Fibroblast of the conjunctiva (primary cell): ENCODE results near the gene GCG.

ENCODE experiments used
- DNase-seq: peaks from one replicate; pipeline ENCODE4 v3.0.0-alpha.2; 2010; ENCODE audit warnings: low read depth

GCG gene

GRCh38 chr2:162149466-162149865 lies 2.6 kb downstream of the GCG start:
- no peak for DNase-seq

GRCh38 chr2:162148956-162149355 lies 3.1 kb downstream of the GCG start:
- no peak for DNase-seq

GRCh38 chr2:162143969-162144368 lies 8.1 kb downstream of the GCG start:
- DNase-seq, result no peak

GRCh38 chr2:162138310-162138709 lies 13.7 kb downstream of the GCG start:
- DNase-seq, result no peak

- DNase-seq, result no peak
Measured at GRCh38 chr2:162127422-162127821, 24.6 kb downstream of the GCG start.

GRCh38 chr2:162126527-162126926 lies 25.5 kb downstream of the GCG start:
- no peak for DNase-seq

- DNase-seq, result no peak
Measured at GRCh38 chr2:162126111-162126519, 25.9 kb downstream of the GCG start.

- no peak for DNase-seq
Measured at GRCh38 chr2:162125138-162125537, 26.9 kb downstream of the GCG start.

- peak; percentile 37 for DNase-seq
Measured at GRCh38 chr2:162123806-162124758, 28.0 kb downstream of the GCG start.

- DNase-seq, result no peak
Measured at GRCh38 chr2:162118166-162119031, 33.6 kb downstream of the GCG start.

- DNase-seq, result no peak
Measured at GRCh38 chr2:162116352-162116751, 35.7 kb downstream of the GCG start.

GRCh38 chr2:162115076-162115475 lies 37.0 kb downstream of the GCG start:
- no peak for DNase-seq

GRCh38 chr2:162114271-162114670 lies 37.8 kb downstream of the GCG start:
- DNase-seq, result no peak

- no peak for DNase-seq
Measured at GRCh38 chr2:162113776-162114168, 38.3 kb downstream of the GCG start.

GRCh38 chr2:162113088-162113775 lies 38.8 kb downstream of the GCG start:
- DNase-seq, result no peak

GRCh38 chr2:162111958-162112850 lies 39.8 kb downstream of the GCG start:
- no peak for DNase-seq

- DNase-seq, result no peak
Measured at GRCh38 chr2:162107361-162107901, 44.6 kb downstream of the GCG start.

GRCh38 chr2:162106746-162107145 lies 45.3 kb downstream of the GCG start:
- no peak for DNase-seq

GRCh38 chr2:162106146-162106551 lies 45.9 kb downstream of the GCG start:
- DNase-seq, result no peak

GRCh38 chr2:162103443-162104009 lies 48.5 kb downstream of the GCG start:
- DNase-seq, result no peak

- no peak for DNase-seq
Measured at GRCh38 chr2:162100579-162100978, 51.5 kb downstream of the GCG start.
